Measurements from ENCODE around the gene CDIP1. TPM values are rescaled to one million over a fixed set of nuclear protein-coding genes. Genes with fewer than 3 reads are reported as not detected.

The CDIP1 gene
- total and polyA plus RNA-seq, 2 of the 8 experiments (the other 6 are each of a cell fraction or from before 2014, with no cell fraction given), result 56.6 to 76.3 TPM

DNA sequence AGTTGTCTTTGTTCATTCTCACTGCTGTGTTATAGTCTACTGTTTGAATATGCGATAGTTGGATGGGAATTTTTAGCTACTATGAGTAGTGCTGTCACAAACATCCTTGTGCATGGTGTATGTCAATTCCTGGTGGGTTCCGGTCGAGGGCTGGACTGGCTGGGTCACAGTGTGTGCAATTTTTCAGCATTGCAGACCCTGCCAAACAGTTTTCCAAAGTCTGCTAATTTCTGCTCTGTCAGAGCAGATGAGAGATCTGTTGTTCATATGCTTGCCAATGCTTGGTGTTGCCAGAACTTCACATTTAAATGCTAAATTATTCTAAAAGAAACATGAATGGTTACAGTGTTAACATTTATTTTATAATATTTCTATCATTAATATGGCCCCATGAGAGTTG lies 14.0 kb upstream of the CDIP1 start:
- H3K4me2 ChIP-seq (ENCODE audit: insufficient read depth in 1 of 2, low read depth in 2 of 2, low read length in 2 of 2), result no peak overlapping the region
- H3K56ac ChIP-seq (replicated peaks; ENCODE audit: insufficient read length, low read depth, low read length), result no peak overlapping the region
- peaks cover 0 to 2% of the 10 kb centered on the region in 2 experiments for H4K20me1 ChIP-seq (replicated peaks in 1 of 2; ENCODE audit: control insufficient read depth in 1 of 2, insufficient read depth in 2 of 2, low read length in 2 of 2)
- H4K8ac ChIP-seq (ENCODE audit: extremely low read depth, insufficient read depth, low read length), result no peak overlapping the region
- H3K79me2 ChIP-seq (ENCODE audit: control insufficient read depth in 1 of 2, insufficient read depth in 2 of 2, low read length in 2 of 2), result no peaks in the 10 kb centered on the region
- no peak overlapping the region for H2BK15ac ChIP-seq (ENCODE audit: low read length)
- DNase-seq (ENCODE audit: low read depth in 1 of 2, low spot score in 2 of 2) (no peak), FAIRE-seq (no peak)
- H2AFZ ChIP-seq (ENCODE audit: low read length), result no peak overlapping the region
- no peak overlapping the region for H3K23ac ChIP-seq (ENCODE audit: insufficient read length)
- no peak overlapping the region for H3K18ac ChIP-seq (ENCODE audit: extremely low read depth, low read length)
- peaks cover 0 to 3% (median under 1%) of the 10 kb centered on the region in 4 experiments; a peak in 2 of 7 replicates for H3K4me1 ChIP-seq (replicated peaks in 1 of 4; ENCODE audit: control insufficient read depth in 3 of 4, insufficient read depth in 4 of 4, low read length in 3 of 4)
- no peak overlapping the region for H3K4me3 ChIP-seq (ENCODE audit: extremely low read depth in 1 of 4, insufficient read depth in 2 of 4, low read depth in 3 of 4, low read length in 4 of 4)
- no peak overlapping the region for H4K91ac ChIP-seq (replicated peaks; ENCODE audit: insufficient read length, low read length)
- no peak overlapping the region for H2BK20ac ChIP-seq (ENCODE audit: low read length)
- WGBS, 2 experiments (ENCODE audit: extremely low coverage in 1 of 2, insufficient coverage in 1 of 2, insufficient read length in 1 of 2, insufficient replicate concordance in 2 of 2, low coverage in 1 of 2, low lambda C conversion rate in 2 of 2, missing lambda C conversion rate in 1 of 2), result 96% methylated on average over 3 of the region's 3 CpGs; no CpG with 5 or more reads in 1 of the 2 experiments
- no peaks in the 10 kb centered on the region for H3K27me3 ChIP-seq (replicated peaks in 1 of 4; ENCODE audit: control insufficient read depth in 3 of 4, extremely low read depth in 1 of 4, insufficient read depth in 3 of 4, low read length in 3 of 4)
- no peaks in the 10 kb centered on the region for H3K9me3 ChIP-seq (ENCODE audit: insufficient read depth in 2 of 2, low read depth in 1 of 2, low read length in 1 of 2)
- H3K36me3 ChIP-seq (ENCODE audit: control insufficient read depth in 2 of 4, insufficient read depth in 4 of 4, low read length in 3 of 4), result no peaks in the 10 kb centered on the region
- H3K9ac ChIP-seq (replicated peaks in 1 of 4; ENCODE audit: extremely low read depth in 1 of 4, low read depth in 3 of 4, low read length in 3 of 4), result no peak overlapping the region
- H2BK12ac ChIP-seq (ENCODE audit: low read depth, low read length), result no peak overlapping the region
- H3K23me2 ChIP-seq (ENCODE audit: low read depth, low read length), result no peaks in the 10 kb centered on the region
- no peak overlapping the region for H2AK5ac ChIP-seq (ENCODE audit: low read depth, low read length)
- CTCF ChIA-PET (ENCODE audit: partially characterized antibody), result interaction anchor here (1.2 to 40.7 kb wide), 7 partner anchors 9 to 74 kb away, joined by 3 to 968 read pairs (median 23); no protein-coding TSS in a partner anchor
- no peak overlapping the region for H2BK120ac ChIP-seq (replicated peaks; ENCODE audit: low read depth, low read length)
- H3K14ac ChIP-seq (ENCODE audit: insufficient read length), result no peak overlapping the region
- POLR2A ChIA-PET (ENCODE audit: partially characterized antibody), result interaction anchor here (0.6 to 0.9 kb wide), 2 partner anchors 21 to 34 kb away, joined by 3 read pairs; no protein-coding TSS in a partner anchor
- H2BK5ac ChIP-seq (ENCODE audit: low read depth, low read length), result no peak overlapping the region
- TF ChIP-seq FOSL1 (IDR thresholded peaks at IDR 0.05; ENCODE audit: insufficient read depth, low read depth, low read length) (no peak), TAF1 (IDR thresholded peaks at IDR 0.05; ENCODE audit: low read depth, low read length) (no peak), SP4 (IDR thresholded peaks at IDR 0.05; ENCODE audit: low read length) (no peak), CBX5 (IDR thresholded peaks at IDR 0.05; ENCODE audit: low read depth, low read length) (no peak), GTF2F1 (IDR thresholded peaks at IDR 0.05; ENCODE audit: borderline replicate concordance, low read depth, low read length) (no peak), TBP (IDR thresholded peaks at IDR 0.05; ENCODE audit: low read depth, low read length) (no peak), JUND (IDR thresholded peaks at IDR 0.05; ENCODE audit: low read length) (no peak)
- H4K5ac ChIP-seq (ENCODE audit: insufficient read length, low read depth, low read length), result no peak overlapping the region
- no peaks in the 10 kb centered on the region for H3K79me1 ChIP-seq (ENCODE audit: low read depth, low read length)
- no peak overlapping the region for H3K27ac ChIP-seq (ENCODE audit: low read depth, low read length)
- H3K4ac ChIP-seq (replicated peaks; ENCODE audit: insufficient read length, low read depth, low read length), result no peak overlapping the region

All from H1 (cell line).